Activated naive CD4-positive, alpha-beta T cell treated with anti-CD3 and anti-CD28 coated beads for 36 hours (primary cell): ENCODE data around the gene PITPNC1. TPM values are rescaled to one million over a fixed set of nuclear protein-coding genes. Genes with fewer than 3 reads are reported as not detected.
"Not testable (repeated sequence)": the region's sequence is repeated elsewhere in the genome, so short reads cannot be mapped to it uniquely, and the experiment has no call there.

Experiments
- CTCF ChIA-PET: fragments of 350-600 bp; sonication (Branson Sonifier 250); formaldehyde crosslinking; loops from one replicate; lab custom pipeline; 2021; ENCODE audit warnings: antibody characterized with exemption; lab: Charles Lee
- DNase-seq: peaks from one replicate; pipeline ENCODE4 v3.0.0-alpha.2; 2020
- H3K27ac Mint-ChIP-seq: one replicate; pipeline ENCODE4 v1.8.0; 2021; ENCODE audit warnings: mild to moderate bottlenecking, mixed read lengths
- H3K27me3 Mint-ChIP-seq: one replicate; pipeline ENCODE4 v1.8.0; 2021; ENCODE audit warnings: low read depth, mixed read lengths
- H3K36me3 Mint-ChIP-seq: one replicate; pipeline ENCODE4 v1.8.0; 2021; ENCODE audit warnings: low read depth, mixed read lengths
- H3K4me1 Mint-ChIP-seq: one replicate; pipeline ENCODE4 v1.8.0; 2021; ENCODE audit warnings: low read depth, mixed read lengths
- H3K4me3 Mint-ChIP-seq: one replicate; pipeline ENCODE4 v1.8.0; 2021; ENCODE audit warnings: mild to moderate bottlenecking, moderate library complexity, mixed read lengths
- H3K9me3 Mint-ChIP-seq: one replicate; pipeline ENCODE4 v1.8.0; 2021; ENCODE audit warnings: mixed read lengths
- intact Hi-C: fragments of 100-400 bp; cut with micrococcal nuclease; formaldehyde crosslinking; loops from one replicate; pipeline ENCODE4 v1.15.1; 2023
- total RNA-seq, 2 experiments: library from RNA; stranded (reverse); gene quantifications; one replicate each; pipeline ENCODE4 v1.2.3, GENCODE V29; 2021

The PITPNC1 gene
- total RNA-seq, 2 experiments from 2014 or later = 58.7 to 60.0 TPM

DNA sequence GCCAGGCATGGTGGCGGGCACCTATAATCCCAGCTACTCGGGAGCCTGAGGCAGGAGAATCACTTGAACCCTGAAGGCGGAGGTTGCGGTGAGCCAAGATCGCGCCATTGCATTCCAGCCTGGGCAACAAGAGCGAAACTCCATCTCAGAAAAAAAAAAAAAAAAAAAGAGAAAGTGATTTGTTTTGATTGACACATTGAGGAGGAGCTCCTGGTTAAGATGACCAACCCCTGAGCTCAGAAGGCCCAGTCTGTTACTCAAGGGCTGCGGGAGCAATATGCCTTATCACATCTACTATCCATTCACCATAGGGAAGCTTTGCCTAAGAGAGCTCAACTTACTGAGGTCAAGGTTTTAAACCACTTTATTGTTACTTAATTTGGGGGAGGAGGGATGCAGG is 268.1 kb downstream of the PITPNC1 start:
- H3K9me3 Mint-ChIP-seq, H3K36me3 Mint-ChIP-seq, H3K27me3 Mint-ChIP-seq, H3K4me3 Mint-ChIP-seq, H3K27ac Mint-ChIP-seq, DNase-seq, H3K4me1 Mint-ChIP-seq, intact Hi-C loops: not testable (repeated sequence)
- CTCF ChIA-PET = interaction anchor here (1.6 kb wide), 1 partner anchor 10 kb away, joined by 4 read pairs; no protein-coding TSS in a partner anchor

DNA sequence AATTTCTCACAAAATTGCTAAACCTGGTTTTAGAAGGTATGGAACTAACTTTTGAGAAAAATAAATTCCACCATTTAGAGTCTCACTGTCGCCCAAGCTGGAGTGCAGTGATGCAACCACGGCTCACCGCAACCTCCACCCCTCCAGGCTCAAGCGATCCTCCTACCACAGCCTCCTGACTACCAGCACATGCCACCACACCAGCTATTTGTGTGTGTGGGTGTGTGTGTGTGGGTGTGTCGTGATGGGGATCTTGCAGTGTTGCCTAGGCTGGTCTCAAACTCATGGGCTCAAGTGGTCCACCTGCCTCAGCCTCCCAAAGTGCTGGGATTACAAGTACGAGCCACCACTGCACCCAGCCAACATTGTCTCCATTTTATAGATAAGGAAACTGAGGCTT is 269.4 kb downstream of the PITPNC1 start:
- Mint-ChIP-seq H3K9me3 (no peaks in the 10 kb centered on the region), H3K36me3 (peaks cover 2% of the 10 kb centered on the region), H3K4me3 (no peak overlapping the region), H3K4me1 (no peaks in the 10 kb centered on the region), H3K27ac (no peak overlapping the region), H3K27me3 (no peaks in the 10 kb centered on the region)
- intact Hi-C loops = no loop called here
- CTCF ChIA-PET = interaction anchor here (0.6 to 1.6 kb wide), 2 partner anchors 9 to 291 kb away, joined by 3 to 4 read pairs; no protein-coding TSS in a partner anchor
- no peak for DNase-seq

DNA sequence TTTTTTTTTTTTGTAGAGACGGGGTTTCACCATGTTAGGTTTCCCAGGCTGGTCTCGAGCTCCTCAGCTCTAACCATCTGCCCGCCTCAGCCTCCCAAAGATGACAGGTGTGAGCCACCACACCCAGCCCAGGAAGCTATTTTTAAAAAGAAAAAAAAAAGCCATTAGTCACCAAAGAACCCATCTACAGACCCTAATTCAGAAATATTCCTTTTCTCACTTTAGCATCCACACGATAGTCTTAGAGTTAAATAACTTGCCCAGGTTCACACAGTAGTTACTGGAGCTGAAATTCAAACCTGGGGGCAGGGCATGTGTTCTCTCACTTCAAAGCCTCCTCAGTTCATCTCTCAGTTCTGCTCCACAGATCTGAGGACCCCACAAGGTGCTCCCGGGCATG is 270.4 kb downstream of the PITPNC1 start:
- peaks cover under 1% of the 10 kb centered on the region for H3K36me3 Mint-ChIP-seq
- no peak for DNase-seq
- no peak overlapping the region for H3K27ac Mint-ChIP-seq
- CTCF ChIA-PET = interaction anchor here (0.6 to 1.4 kb wide), 3 partner anchors 20 to 312 kb away, joined by 3 to 5 read pairs (median 4); no protein-coding TSS in a partner anchor
- no peaks in the 10 kb centered on the region for H3K27me3 Mint-ChIP-seq
- intact Hi-C loops = no loop called here
- H3K4me1 Mint-ChIP-seq = no peaks in the 10 kb centered on the region
- H3K9me3 Mint-ChIP-seq = no peaks in the 10 kb centered on the region
- no peak overlapping the region for H3K4me3 Mint-ChIP-seq

DNA sequence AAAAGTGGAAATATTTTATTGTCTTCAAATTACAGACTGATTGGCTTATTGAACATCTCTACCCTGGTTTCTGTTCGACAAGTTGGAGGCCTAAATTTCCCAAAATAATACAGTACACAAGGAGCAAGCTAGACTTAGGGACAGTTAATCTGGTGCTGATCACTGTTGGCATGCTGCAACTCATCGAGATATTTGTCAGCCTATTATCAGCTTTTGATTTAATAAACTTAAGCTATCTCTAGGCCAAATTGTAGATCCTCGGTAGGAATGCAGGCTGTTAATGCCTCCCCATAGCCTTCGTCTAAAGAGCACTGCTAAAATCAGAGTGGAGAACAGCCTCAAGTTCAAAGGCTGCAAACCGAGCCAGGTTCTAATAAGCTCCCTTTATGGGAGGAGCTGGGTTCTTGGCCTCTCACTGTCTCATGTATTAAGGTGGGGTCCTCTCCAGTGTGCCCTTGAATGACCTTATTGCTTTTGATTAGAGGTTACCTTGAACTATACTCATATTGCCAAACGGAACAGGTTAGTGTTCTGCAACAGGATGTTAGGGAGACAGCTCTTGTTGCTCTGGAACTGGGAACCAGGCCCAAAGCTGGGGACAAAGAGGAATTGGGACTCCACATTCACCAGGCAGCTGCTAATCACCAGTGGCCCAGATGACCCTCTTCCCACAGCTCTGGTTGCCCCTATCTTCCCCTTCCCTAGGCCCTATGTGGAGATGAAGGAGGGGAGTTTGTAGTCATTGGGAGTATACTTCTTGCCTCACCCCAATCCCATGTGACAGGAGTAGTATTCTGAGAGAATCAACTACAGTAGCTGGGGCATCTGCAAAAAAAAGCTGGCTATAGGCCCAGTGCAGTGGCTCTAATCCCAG is 271.2 kb downstream of the PITPNC1 start:
- Mint-ChIP-seq H3K4me3 (no peak overlapping the region), H3K27ac (peak overlapping the region; percentile 24), H3K4me1 (no peaks in the 10 kb centered on the region), H3K27me3 (no peaks in the 10 kb centered on the region), H3K9me3 (no peaks in the 10 kb centered on the region), H3K36me3 (peaks cover 6% of the 10 kb centered on the region)
- DNase-seq = no peak
- CTCF ChIA-PET = interaction anchor here (0.6 to 1.4 kb wide), 4 partner anchors 19 to 274 kb away, joined by 3 to 4 read pairs (median 3); no protein-coding TSS in a partner anchor
- intact Hi-C loops = no loop called here

DNA sequence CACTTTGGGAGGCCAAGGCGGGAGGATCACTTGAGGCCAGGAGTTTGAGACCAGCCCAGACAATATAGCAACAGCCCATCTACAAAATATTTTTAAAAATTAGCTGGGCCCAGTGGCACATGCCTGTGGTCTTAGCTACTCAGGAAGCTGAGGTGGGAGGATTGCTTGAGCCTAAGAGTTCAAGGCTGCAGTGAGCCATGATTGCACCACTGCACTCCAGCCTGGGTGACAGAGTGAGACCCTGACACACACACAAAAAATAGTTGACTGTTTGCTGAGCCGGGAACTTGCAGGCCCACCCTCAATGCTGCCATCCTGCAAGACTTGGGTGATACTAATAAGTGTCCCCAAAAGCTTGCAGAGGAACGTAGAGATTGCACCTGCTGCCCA is 271.8 kb downstream of the PITPNC1 start:
- H3K9me3 Mint-ChIP-seq, H3K27me3 Mint-ChIP-seq, H3K36me3 Mint-ChIP-seq, H3K4me1 Mint-ChIP-seq, DNase-seq, intact Hi-C loops, H3K4me3 Mint-ChIP-seq: not testable (repeated sequence)
- H3K27ac Mint-ChIP-seq = peak overlapping the region; percentile 1
- CTCF ChIA-PET = interaction anchor here (1.0 kb wide), 1 partner anchor 274 kb away, joined by 3 read pairs; no protein-coding TSS in a partner anchor

DNA sequence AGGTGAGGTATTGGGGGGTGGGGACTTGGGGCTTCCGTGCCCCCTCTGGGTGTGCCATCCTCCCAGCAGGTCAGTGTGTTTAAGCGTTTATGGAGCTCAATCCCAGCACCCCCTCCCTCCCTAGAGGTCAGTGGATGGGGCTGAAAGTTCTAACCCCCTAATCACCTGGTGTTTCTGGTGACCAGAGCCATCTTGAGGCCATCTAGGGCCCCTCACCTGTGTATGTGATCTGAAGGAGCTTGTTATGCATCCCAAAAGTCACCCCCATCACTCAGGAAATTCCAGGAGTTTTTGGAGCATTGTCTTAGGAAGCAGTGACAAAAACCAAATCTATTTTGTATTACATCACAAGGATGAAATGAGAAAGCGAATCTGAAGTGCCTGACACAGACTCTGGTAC is 272.8 kb downstream of the PITPNC1 start:
- Mint-ChIP-seq H3K4me1 (no peaks in the 10 kb centered on the region), H3K4me3 (no peak overlapping the region), H3K36me3 (peaks cover 6% of the 10 kb centered on the region), H3K27me3 (no peaks in the 10 kb centered on the region), H3K9me3 (no peaks in the 10 kb centered on the region), H3K27ac (no peak overlapping the region)
- CTCF ChIA-PET = interaction anchor here (0.9 kb wide), 1 partner anchor 38 kb away, joined by 4 read pairs; no protein-coding TSS in a partner anchor
- no peak for DNase-seq
- intact Hi-C loops = no loop called here

DNA sequence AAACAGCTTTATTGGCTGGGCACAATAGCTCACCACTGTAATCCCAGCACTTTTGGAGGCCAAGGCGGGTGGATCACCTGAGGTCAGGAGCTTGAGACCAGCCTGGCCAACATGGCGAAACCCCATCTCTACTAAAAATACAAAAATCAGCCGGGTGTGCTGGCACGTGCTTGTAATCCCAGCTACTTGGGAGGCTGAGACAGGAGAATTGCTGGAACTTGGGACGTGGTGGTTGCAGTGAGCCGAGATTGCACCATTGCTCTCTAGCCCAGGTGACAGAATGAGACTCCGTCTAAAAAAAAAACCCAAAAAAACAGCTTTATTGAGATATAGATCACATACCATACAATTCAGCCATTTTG is 274.1 kb downstream of the PITPNC1 start:
- H3K4me3 Mint-ChIP-seq, H3K27me3 Mint-ChIP-seq, DNase-seq, H3K27ac Mint-ChIP-seq, intact Hi-C loops, H3K9me3 Mint-ChIP-seq, H3K4me1 Mint-ChIP-seq: not testable (repeated sequence)
- H3K36me3 Mint-ChIP-seq = peaks cover 10% of the 10 kb centered on the region
- CTCF ChIA-PET = interaction anchor here (1.3 kb wide), 1 partner anchor 21 kb away, joined by 4 read pairs; no protein-coding TSS in a partner anchor

DNA sequence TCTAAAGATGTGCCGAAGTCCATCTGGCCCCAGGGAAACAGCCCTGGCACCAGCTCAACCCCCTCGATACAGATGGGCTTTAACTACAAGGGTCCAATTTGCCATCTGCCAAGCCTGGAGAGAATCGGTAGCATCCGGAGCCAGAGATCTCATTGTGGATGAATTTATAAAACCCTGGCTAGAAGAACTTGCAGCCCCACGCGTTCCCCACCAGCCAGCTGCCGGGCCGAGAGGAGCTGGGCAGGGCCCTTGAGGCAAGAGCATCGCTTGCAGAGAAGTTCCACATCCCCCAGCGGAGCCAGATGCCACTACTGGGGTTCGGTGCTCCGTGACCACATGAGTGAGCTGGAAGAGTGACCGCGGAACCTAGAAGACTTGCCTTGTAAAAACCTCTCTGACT is 275.4 kb downstream of the PITPNC1 start:
- Mint-ChIP-seq H3K4me1 (no peaks in the 10 kb centered on the region), H3K36me3 (peaks cover 16% of the 10 kb centered on the region), H3K9me3 (peaks cover 5% of the 10 kb centered on the region), H3K27ac (no peak overlapping the region), H3K27me3 (no peaks in the 10 kb centered on the region), H3K4me3 (no peak overlapping the region)
- CTCF ChIA-PET = no interaction called here
- intact Hi-C loops = no loop called here
- DNase-seq = no peak

DNA sequence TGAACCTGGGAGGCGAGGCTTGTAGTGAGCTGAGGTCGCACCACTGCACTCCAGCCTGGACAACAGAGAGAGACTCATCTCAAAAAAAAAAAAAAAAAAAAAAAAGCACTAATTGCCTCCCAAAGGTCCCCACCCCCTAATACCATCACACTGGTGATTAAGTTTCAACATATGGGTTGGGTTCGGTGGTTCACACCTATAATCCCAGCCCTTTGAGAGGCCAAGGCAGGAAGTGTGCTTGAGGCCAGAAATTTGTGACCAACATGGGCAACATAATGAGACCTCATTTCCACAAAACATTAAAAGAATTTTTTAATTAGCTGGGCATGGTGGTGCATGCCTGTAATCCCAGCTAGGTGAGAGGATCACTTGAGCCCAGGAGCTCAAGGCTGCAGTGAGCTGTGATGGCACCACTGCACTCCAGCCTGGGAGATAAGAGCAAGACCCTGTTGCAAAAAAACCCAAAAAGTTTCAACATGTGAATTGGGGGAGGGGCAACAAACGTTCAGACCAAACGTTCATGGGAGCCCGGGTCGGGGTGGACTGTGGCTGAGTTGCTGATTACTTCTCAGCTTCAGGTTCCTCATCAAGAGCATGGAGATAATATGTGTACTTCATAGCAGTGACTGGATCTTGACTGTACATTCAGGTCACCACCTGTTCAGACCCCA is 278.5 kb downstream of the PITPNC1 start:
- intact Hi-C loops = no loop called here
- H3K27ac Mint-ChIP-seq = no peak overlapping the region
- H3K4me1 Mint-ChIP-seq = no peaks in the 10 kb centered on the region
- CTCF ChIA-PET = interaction anchor here (0.9 to 1.6 kb wide), 2 partner anchors 10 to 34 kb away, joined by 3 to 4 read pairs; no protein-coding TSS in a partner anchor
- no peak for DNase-seq
- H3K4me3 Mint-ChIP-seq = no peak overlapping the region
- peaks cover 21% of the 10 kb centered on the region for H3K9me3 Mint-ChIP-seq
- H3K27me3 Mint-ChIP-seq = no peaks in the 10 kb centered on the region
- H3K36me3 Mint-ChIP-seq = peaks cover 35% of the 10 kb centered on the region

DNA sequence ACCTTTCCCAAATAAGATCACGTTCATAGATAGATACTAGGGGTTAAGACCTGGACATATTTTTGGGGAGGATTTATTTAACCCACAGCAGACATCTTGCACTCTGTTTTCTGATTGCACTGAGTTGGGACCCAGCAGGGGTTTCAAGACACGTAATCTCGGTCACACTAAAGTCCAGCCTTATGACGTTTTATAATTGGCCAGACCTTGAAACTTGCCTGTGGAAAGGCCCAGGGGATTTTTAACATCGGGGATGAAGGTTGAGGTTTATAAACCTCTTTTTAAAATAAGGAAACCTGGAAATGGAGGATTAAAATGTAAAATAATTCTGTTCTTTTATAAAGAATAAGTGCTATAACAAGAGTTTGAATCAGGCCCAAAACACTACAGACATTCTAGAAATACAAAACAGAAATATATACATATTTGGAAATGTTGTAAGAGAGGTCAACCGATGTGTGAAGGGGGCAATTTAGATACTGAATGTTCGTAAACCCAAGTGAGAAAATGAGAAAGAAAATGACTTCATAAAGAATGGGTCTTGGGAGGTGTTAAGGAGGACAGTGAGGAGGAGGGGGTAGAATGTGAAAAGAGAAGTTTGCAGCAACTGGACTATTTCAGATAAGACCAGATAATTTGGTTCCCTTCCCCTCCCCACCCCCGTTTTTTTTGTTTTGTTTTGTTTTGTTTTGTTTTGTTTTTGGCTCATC is 279.6 kb downstream of the PITPNC1 start:
- no peak overlapping the region for H3K27ac Mint-ChIP-seq

DNA sequence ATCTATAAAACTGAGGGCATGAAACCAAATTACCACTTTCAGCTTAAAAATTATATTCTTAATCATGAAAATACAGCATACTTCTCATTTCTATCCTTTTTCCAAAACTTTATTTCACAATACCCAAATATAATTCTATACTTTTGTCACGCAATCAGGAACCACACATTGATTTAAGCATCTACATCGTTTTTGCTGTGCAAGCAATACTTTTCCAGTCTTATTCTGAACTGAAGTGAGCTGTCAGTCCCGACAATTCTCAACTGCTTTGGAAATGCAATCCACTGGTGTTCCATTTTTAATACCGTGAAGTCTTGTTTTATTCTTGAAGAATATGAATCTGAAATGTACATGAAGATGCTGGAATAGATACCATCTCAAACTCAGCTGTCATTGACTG is 280.5 kb downstream of the PITPNC1 start:
- no peaks in the 10 kb centered on the region for H3K27me3 Mint-ChIP-seq
- H3K4me1 Mint-ChIP-seq = no peaks in the 10 kb centered on the region

More for the DNA sequence above, 279.6 kb downstream of the PITPNC1 start:
- DNase-seq = no peak
- Mint-ChIP-seq H3K36me3 (peaks cover 42% of the 10 kb centered on the region), H3K4me3 (no peak overlapping the region), H3K27me3 (no peaks in the 10 kb centered on the region), H3K4me1 (no peaks in the 10 kb centered on the region), H3K9me3 (peaks cover 21% of the 10 kb centered on the region)
- CTCF ChIA-PET = no interaction called here
- intact Hi-C loops = no loop called here

DNA sequence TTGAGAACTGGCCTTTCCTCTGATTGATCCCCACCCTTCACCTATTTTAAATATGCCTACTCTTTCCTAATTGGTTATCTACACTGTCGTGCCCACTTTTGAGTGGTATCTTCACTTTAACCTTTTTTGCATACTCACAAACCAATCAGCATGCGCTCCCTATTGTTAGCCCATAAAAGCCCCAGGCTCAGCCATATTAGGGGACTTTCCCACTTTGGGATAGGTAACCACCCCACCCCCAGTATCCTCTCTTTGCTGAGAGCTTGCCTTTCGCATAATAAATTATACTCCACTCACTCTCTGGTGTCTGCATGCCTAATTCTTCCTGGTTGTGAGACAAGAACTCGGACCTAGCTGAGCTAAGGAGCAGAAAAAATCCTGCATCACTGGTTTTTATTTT is 281.2 kb downstream of the PITPNC1 start:
- no peaks in the 10 kb centered on the region for H3K4me1 Mint-ChIP-seq
- no peak overlapping the region for H3K4me3 Mint-ChIP-seq
- H3K27ac Mint-ChIP-seq = no peak overlapping the region
- no peak for DNase-seq
- peaks cover 39% of the 10 kb centered on the region for H3K36me3 Mint-ChIP-seq
- no peaks in the 10 kb centered on the region for H3K27me3 Mint-ChIP-seq
- CTCF ChIA-PET = no interaction called here
- peaks cover 21% of the 10 kb centered on the region for H3K9me3 Mint-ChIP-seq
- intact Hi-C loops = no loop called here

More for the DNA sequence above, 280.5 kb downstream of the PITPNC1 start:
- intact Hi-C loops = no loop called here
- H3K27ac Mint-ChIP-seq = no peak overlapping the region
- H3K36me3 Mint-ChIP-seq = peaks cover 43% of the 10 kb centered on the region
- CTCF ChIA-PET = no interaction called here
- DNase-seq = no peak
- H3K4me3 Mint-ChIP-seq = no peak overlapping the region
- peaks cover 21% of the 10 kb centered on the region for H3K9me3 Mint-ChIP-seq
